NCI-H774 (cell line): Measurements from ENCODE around the gene ABLIM3.

ENCODE experiments used
- DNase-seq: peaks from one replicate; lab custom pipeline; 2025; lab: John Stamatoyannopoulos, UW

The ABLIM3 gene

GRCh38 chr5:149282027-149282965, 141.0 kb downstream of the ABLIM3 start:
- DNase-seq = no peak

GRCh38 chr5:149282966-149283332, 141.7 kb downstream of the ABLIM3 start:
- DNase-seq = no peak

GRCh38 chr5:149283626-149284480, 142.6 kb downstream of the ABLIM3 start:
- DNase-seq = peak; percentile 31

- no peak for DNase-seq
Measured at GRCh38 chr5:149284501-149284900, 143.2 kb downstream of the ABLIM3 start.

GRCh38 chr5:149285153-149285552, 143.9 kb downstream of the ABLIM3 start:
- no peak for DNase-seq

GRCh38 chr5:149288436-149288835, 147.1 kb downstream of the ABLIM3 start:
- no peak for DNase-seq

GRCh38 chr5:149289301-149289700, 148.0 kb downstream of the ABLIM3 start:
- DNase-seq = no peak

- no peak for DNase-seq
Measured at GRCh38 chr5:149294872-149295829, 153.9 kb downstream of the ABLIM3 start.

- DNase-seq = no peak
Measured at GRCh38 chr5:149297340-149298025, 156.2 kb downstream of the ABLIM3 start.

GRCh38 chr5:149298163-149298562, 156.9 kb downstream of the ABLIM3 start:
- DNase-seq = no peak

GRCh38 chr5:149298842-149299404, 157.6 kb downstream of the ABLIM3 start:
- DNase-seq = no peak

- DNase-seq = no peak
Measured at GRCh38 chr5:149299451-149300054, 158.3 kb downstream of the ABLIM3 start.

- no peak for DNase-seq
Measured at GRCh38 chr5:149300441-149300840, 159.1 kb downstream of the ABLIM3 start.

- DNase-seq = no peak
Measured at GRCh38 chr5:149301049-149301743, 159.9 kb downstream of the ABLIM3 start.

- no peak for DNase-seq
Measured at GRCh38 chr5:149301744-149302380, 160.6 kb downstream of the ABLIM3 start.

GRCh38 chr5:149302641-149303040, 161.3 kb downstream of the ABLIM3 start:
- no peak for DNase-seq

GRCh38 chr5:149303210-149303609, 161.9 kb downstream of the ABLIM3 start:
- DNase-seq = no peak

GRCh38 chr5:149304195-149305078, 163.1 kb downstream of the ABLIM3 start:
- DNase-seq = no peak
